ENCODE results near the gene GFRA4.

The GFRA4 gene

GRCh38 chr20:3663031-3663701, at the start of gene GFRA4:
GFRA4 (minus strand) TSS chr20:3663399; CDS start chr20:3663399, 0 bp downstream.
- in situ Hi-C loops (cut with MboI; ENCODE audit: low sequenced_read_pairs), result no loop called here

DNA sequence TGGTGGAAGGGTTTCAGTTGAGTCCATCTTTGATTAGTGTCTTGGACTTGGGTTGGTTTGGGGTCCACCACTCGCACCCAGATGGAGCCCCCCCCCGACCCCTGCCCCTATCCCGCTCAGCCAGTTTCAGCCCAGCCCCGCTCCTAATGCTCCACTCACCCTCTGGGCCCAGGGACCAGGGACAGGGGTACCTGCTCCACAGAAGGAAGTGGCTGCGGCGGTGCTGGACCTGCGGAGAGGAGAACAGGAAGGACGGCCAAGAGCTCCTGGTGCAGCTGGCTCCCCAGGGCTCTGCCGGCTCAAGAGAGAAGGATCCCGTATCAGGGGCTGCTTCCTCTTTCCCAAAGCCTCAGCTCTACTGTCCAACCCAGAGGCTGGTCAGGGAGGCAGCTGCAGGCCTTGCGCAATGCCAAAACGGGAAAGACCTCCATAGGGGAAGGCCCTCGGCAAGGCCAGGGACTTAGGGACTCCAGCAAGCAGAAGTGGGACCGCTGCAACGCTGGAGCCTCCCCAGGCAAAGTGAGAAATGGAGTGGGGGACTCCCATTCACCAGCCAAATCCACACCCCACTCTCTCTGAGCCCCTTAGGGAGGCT, 49.2 kb upstream of the GFRA4 start, which contains the start of gene SIGLEC1:
Gene SIGLEC1, minus strand, starts transcription at position 322 of the 595 bp plus-strand sequence. CDS start 5,472 bp downstream, outside the sequence.
- in situ Hi-C loops (cut with MboI; ENCODE audit: low sequenced_read_pairs), result no loop called here

GRCh38 chr20:3711484-3711941, 48.3 kb upstream of the GFRA4 start:
- in situ Hi-C loops (cut with MboI; ENCODE audit: low sequenced_read_pairs), result no loop called here

DNA sequence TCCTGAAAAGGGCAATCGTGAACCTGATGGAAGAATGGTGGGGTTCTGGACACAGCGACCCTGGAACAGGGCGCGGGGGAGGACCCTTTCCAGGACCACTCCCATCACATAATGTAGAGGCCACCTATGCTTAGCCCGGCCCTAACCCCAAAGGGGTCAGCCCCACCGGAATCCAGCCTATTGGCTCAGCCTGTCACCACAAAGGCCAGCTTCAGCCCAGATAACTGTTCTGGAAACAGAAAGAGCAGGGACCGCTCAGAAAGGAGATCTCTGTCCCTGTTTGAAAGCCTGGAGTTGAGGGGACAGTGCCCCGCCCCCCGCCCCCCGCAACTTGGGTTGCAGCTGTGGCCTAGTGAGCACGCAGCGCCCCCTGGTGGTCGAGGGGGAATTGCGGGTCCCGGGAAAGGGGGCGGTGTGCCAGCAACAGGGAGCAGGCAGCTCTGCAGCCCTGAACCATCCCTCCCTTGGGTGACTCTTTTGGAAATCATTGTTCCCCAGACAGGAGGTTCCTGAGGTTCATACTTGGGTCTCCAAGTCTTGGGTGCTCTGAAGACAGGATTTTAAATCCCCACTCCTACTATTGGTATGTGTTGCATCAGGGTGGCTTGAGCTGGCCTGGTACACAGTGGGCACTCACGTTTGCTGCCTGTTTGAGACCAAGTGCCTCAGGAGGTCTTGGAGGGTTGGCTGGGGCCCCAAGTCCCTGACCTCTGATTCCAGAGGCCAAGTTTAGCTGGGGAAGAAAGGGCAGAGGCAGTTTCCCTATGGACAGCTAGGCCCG, 47.7 kb upstream of the GFRA4 start:
- in situ Hi-C loops (cut with MboI; ENCODE audit: low sequenced_read_pairs), result no loop called here

GRCh38 chr20:3710011-3710466, 46.8 kb upstream of the GFRA4 start:
- in situ Hi-C loops (cut with MboI; ENCODE audit: low sequenced_read_pairs), result no loop called here

- in situ Hi-C loops (cut with MboI; ENCODE audit: low sequenced_read_pairs), result no loop called here
Measured at GRCh38 chr20:3707508-3707899, 44.3 kb upstream of the GFRA4 start.

DNA sequence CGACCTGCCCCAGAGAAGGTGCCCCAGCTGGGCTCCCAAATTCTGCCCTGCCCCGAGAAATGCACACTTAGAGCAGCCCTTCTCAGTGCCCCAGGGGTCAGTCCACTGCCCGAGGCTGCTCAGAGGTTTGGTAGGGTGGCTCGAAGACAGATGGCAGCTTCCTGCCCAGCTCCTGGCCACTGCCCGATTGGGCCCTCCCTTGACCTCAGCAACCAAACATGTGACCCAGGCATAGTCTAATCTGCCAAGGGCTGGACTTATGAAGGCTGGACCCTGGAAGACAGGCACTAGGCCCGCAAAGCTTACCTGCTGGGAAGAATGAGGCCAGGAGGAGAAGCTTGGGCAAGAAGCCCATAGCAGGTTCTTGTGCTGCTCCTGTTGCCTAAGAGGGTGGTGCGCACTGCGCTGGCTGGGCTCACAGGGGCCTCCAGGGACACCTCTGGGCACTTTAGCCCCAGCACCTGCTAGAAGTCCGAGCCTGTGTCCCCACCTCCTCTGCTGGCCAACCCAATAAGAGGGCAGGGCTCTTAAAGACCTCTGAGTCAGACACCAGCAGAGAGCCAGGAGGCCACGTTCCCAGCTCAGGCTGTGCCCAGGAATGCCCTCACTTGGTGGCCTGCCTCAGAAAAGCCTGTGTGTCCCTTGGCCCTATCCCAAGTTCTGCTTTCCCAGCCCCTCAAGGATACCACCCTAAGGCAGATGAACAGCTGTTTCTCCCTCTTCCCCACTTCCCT, 43.7 kb upstream of the GFRA4 start:
- in situ Hi-C loops (cut with MboI; ENCODE audit: low sequenced_read_pairs), result no loop called here

DNA sequence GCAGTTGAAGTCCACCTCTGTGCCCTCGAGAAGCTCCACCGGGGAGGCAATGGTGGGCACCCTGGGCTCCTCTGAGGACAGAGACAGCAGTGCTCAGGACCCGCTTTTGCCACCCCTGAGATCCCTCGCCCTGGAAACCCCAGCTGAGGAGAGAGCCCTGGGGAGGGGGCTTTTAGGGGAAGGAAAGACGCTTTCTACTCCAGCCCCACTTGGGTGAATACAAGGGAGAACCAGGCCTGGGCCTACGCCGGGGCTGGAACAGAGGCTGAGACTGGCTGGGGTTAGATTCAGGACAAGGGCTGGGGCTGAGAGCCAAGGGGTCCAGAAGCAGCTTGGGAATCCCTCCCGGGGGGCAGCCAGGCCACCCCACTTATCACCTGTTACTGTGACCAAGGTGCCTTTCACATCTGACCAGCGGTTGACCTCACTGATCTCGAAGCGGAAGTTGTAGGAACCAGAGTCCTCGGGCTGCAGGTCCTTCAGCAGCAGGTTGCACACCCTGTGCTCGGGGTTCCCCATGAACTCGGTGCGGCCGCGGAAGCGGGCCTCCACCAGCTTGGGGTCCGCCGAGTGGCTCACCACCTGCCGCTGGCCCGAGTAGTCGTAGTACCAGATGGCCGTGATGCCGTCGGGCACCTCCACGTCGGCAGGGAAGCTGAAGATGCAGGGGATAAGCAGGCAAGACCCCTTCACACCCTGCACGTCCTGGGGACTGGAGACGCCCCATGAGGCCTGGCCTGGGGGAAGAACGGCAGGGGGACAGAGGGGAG, 43.0 kb upstream of the GFRA4 start:
- in situ Hi-C loops (cut with MboI; ENCODE audit: low sequenced_read_pairs), result no loop called here

- in situ Hi-C loops (cut with MboI; ENCODE audit: low sequenced_read_pairs), result no loop called here
Measured at GRCh38 chr20:3705491-3705969, 42.3 kb upstream of the GFRA4 start.

DNA sequence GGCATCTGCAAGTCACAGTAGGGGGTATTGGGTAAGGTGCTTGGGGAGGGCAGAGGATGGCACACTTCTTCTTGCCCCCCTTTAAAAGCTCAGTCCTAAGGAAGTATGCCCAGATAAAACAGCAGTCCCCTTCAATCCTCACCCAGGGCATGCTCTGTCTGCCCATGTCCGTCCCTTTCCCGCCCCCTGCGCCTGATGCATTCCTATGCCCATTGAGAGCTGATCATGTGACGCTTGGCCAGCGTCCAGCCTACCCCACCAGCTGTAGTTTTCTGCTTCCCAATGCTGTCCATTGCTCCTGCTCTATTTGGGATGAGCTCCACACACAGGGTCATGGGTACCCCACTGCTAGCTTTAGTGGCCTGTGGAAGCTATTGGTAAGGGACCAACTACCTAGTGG, 40.9 kb upstream of the GFRA4 start:
- in situ Hi-C loops (cut with MboI; ENCODE audit: low sequenced_read_pairs), result no loop called here

GRCh38 chr20:3702611-3703391, 39.6 kb upstream of the GFRA4 start:
- in situ Hi-C loops (cut with MboI; ENCODE audit: low sequenced_read_pairs), result no loop called here

DNA sequence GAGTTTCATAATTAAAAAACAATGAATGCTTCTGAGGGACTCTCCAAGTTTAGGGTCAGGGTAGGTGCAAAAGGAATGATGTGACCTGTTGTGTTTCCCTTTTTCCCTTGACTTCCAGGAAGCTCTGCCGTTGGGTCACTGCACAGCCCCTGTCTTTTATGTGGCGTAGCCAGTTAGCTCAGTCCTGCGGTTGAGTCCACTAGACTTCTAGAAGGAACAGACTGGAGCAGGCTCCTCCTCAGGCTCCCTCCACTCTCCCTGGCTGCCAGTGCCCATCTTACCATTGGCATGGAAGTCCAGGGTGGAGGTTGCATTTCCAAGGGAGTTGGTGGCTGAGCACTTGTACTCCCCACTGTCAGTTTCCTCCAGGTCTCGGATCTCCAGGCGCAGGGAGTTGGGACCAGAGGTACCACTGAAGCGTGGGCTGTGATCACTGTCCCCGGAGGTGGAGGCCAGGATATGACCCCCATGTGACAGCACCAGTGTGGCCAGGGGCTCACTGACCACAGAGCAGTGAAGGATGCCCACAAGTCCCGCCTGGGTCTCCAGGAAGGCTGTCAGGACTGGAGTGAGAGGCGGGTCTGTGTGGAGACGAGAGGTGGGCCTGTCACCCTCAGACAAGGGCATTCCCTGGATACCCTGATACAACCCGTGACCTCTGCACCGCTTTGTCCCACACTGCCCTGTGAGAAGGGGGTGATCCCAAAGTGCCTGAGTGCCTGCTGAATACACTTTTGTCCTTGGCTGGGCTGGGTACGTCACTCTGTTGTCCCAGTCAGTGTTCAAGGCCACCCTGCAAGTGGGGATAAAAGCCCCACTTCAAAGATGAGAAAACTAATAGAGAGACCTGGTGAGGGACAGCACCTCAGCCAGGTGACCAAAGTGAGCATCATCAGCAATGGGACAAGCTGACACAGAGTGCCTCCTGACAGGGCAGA, 38.1 kb upstream of the GFRA4 start:
- in situ Hi-C loops (cut with MboI; ENCODE audit: low sequenced_read_pairs), result no loop called here

- in situ Hi-C loops (cut with MboI; ENCODE audit: low sequenced_read_pairs), result no loop called here
Measured at GRCh38 chr20:3699037-3699436, 35.8 kb upstream of the GFRA4 start.

- in situ Hi-C loops (cut with MboI; ENCODE audit: low sequenced_read_pairs), result no loop called here
Measured at GRCh38 chr20:3698591-3699001, 35.4 kb upstream of the GFRA4 start.

DNA sequence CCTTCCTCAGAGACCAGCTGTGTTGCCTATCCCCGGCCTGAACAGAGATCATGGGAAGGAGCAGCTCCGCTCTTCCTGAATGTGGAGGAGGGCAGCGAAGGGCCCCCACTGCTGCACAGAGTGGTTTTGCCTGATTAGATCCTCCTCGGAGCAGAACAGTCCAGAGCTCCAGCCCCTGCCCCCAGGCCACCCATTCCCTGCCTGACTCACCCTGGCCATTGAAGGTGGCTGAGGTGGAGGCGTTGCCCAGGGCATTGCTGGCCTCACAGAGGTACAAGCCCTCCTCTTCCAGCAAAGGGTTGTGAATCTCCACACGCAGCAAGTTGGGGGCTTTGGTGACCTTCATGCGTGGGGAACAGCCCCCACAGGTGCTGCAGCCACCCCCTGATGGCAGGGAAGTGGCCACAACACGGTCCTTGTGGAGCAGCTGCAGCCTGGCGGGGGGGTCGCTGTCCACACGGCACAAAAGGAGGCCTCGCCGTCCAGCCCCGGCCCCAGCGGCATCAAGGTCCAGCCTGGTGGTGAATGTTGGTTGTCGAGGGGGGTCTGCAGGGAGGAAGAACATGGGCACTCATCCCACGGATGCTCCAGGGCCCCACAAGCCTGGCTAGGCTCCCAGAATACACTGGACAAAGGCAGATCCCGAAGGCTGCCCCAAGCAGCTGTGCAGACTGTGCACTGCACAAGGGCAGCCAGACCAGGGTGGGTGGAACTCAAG, 34.5 kb upstream of the GFRA4 start:
- in situ Hi-C loops (cut with MboI; ENCODE audit: low sequenced_read_pairs), result no loop called here

- in situ Hi-C loops (cut with MboI; ENCODE audit: low sequenced_read_pairs), result no loop called here
Measured at GRCh38 chr20:3696745-3697587, 33.8 kb upstream of the GFRA4 start.

DNA sequence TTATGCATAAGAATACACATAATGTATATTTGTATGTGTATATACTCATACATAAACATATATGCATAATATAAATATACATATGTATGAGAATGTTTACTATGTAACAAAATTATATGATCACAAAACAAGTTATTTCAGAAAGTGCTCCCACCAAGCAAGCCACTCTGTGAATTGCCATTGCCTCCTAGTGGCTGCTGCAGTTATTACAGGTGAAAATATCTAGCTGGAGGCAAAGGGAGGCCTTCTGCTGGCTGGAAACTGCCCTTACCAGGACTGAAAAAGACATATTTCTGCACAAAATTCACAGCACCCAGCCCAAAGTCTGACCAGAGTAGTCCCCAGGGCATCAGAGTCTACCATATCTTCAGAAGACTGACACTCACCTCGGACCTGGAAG, 33.0 kb upstream of the GFRA4 start:
- in situ Hi-C loops (cut with MboI; ENCODE audit: low sequenced_read_pairs), result no loop called here

Measured in HL-60/S4 treated with retinoic acid at 250 ng/mL for 4 days and 3 days (cell line).